Suppressor macrophage treated with lipopolysaccharide for 4 hours (primary cell): Measurements from ENCODE around the gene FHL1.
"Not testable (repeated sequence)": the region's sequence is repeated elsewhere in the genome, so short reads cannot be mapped to it uniquely, and the experiment has no call there.

Source experiments
- DNase-seq: peaks from one replicate; pipeline ENCODE4 v3.0.0-alpha.2; 2020

FHL1 gene

DNA sequence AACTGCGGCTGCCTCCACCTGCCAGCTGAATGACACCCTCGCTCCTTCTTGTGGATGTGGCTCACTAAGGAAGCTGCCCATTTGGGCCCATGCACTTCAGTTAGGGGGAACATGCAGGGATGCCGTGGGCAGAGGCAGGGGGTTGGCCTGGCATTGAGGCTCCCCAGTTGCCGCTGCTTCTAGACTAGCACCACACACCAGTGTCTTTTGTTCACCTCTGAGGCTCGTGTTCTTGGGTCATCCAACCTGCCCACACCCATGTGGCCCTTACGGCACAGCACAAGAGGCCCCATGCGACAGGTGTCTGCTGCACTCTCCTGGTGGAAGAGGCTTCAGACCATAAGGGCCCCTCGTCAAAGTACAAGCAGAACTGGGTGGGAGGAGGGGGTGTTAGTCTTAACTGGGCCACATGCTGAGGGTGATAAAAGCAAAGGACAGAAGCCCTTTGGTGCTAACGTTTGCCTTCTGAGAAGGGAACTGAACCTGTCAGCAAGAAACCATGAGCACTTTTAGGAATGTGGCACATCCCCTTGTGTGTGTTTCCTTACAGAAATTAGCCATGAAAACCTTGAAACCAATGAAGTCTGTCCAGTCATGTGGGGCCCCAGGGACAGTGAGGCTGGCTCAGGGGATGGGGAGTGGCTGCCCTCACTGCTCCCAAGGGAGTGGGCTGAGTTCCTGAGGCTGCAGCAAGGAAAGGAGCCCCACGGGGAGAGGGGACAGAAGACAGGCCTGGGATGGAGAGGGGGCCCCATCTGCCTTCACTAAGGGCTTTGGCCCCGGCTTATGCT, 64.6 kb downstream of the FHL1 start:
- no peak for DNase-seq

DNA sequence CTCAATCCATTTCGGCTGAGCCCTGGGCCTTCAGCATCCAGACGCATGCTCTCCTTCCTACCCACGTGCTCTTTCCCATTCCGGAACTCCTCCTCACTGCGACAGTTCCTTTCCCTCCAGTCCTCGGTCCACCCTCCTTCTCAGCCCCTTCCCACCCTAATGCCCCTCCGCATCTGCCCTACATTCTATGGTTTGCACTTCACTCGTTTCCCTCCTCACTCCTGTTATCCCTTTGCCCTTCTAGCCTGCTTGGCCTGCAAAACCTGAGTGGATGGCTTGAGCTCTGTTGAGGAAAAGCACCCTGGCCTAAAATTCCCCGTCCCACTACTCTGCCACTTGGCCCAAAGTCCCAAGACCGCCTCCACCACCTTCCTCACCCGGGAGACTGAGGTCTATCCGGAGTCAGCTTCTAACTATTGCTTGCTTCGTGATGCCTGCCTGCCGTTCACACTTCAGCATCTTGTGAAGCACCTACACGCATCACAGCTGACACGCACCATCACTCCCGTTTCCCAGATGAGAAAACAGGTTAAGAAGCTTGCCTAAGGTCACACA, 65.3 kb downstream of the FHL1 start:
- DNase-seq = no peak

DNA sequence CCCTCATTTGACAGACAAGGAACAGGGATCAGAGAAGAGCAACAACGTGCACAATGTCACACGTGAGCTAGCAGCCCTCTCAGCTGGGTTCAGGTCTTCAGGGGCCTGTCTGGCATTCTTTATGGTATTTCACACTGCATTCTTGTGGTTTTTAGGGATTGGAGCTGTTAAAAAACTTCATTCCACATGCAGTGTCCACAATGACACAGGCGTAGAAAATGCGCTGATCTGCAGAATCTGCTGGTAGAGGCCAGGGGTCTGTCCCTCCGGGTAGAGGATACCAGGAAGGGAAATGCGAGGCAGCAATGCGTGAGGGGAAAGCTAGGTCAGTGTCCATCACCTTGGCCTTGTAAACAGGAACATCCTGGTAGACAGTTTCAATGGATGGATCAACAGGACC, 67.2 kb downstream of the FHL1 start:
- DNase-seq = no peak

DNA sequence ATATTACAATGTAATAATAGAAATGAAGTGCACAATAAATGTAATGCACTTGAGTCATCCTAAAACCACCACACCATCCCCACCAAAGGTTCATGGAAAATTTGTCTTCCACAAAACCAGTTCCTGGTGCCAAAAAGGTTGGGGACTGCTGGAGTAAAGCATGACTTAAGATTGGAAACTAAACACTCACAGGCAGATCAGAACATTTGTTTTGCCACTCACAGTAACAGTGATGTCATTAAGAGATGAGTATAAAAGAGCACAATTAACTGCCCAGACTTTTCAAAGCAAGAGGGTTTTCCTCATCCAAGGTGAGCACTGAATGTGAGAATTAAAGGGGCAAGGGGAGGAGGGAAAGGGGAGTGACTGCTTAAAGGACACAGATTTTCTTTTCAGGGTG, 68.2 kb downstream of the FHL1 start:
- DNase-seq = no peak

DNA sequence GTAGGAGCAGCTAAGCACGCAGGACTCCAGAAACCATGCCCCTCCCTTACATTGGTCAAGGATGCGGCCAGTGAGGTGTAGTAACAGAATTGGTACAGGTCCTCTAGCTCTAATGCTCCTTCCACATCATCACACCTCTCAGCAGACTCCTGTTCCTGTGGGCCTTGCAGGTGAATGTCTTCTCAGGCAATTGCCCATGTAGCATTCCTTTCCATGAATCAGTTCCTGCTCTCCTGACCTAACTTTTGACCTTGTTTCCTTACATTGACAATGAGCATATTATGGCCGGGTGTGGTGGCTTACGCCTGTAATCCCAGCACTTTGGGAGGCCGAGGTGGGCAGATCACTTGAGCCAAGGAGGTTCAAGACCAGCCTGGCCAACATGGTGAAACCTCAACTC, 72.6 kb downstream of the FHL1 start:
- DNase-seq = no peak

DNA sequence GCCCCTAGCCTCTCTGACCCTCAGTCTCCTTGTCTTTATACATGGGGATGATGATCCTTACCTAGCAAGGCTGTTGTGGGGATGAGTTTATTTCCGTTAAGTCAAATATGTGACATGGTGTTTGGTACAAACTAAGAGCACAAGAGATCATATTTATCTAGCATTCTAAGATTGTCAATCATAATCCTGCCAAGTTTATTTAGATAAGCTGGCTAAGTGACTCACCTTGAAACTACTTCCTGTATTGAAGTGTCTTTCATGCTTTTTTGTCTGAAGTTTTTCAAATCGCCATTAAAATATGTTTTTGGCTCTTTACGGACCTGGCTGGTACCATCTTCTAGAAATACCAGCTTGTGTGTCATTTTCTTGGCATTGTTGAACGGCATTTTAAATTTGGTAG, 73.2 kb downstream of the FHL1 start:
- DNase-seq = no peak

DNA sequence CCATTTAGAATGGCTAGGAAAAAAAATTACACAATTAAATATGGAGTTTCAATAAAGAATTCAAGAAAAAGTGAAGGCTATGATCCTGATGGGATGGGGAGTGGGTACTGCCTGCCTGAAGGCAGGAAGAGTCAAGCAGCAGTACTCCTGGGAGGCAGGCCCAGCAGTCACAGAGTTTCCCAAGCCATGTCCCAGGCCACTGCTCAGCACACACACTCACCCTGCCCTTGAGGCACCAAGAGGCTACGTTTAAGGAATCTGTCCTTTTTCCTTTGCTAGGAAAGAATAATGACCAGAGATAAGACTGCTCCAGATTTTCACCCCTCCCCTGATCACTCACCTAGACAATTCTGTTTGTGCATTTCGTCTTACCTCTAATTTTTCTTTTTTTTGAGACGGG, 73.6 kb downstream of the FHL1 start:
- no peak for DNase-seq

DNA sequence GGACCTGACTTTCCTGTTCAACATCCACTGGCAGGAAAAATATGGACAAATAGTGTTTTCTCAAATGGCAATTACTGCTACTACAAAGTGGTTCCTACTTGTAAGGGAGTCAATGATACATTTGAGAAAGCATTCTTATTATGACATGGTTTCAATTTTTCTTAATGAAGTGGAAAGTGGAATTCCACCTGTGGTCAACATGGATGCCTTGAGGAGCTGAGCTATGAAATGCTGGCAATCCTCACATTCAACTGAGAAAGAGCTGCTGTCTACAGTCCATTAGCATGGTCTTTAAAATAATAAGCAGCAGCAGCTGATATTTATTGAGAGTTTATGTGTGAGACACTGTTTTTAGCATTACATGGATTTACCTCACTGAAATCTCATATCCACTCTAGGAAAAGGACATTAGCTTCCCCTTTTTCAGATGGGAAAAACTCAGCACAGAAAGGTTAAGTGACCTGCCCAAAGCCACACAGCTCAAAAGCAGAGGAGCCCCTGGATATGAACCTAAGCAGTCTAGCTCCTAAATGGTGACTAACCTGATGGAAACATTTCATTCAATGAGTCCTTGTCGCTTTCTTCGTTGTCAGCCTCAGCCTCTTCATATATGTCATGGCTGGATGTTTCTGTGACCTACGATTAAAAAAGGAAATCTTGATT, 74.6 kb downstream of the FHL1 start:
- no peak for DNase-seq

DNA sequence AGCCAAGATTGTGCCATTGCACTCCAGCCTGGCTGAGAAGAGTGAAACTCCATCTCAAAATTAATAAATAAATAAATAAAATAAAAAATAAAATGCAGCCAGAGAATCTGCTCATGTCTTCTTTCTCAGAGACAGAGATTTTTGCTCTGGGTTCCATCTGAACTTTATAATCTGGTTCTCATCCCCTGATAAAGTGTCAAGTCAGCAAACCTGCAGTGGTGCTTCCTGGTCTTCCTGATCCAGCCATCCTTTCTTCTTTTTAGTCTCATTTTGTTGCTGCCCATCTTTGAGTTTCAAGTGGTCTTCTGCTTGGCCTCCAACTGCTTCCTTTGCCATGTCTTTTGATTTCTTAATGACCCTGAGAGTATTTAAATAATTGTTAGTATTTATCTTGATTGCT, 79.7 kb downstream of the FHL1 start:
- no peak for DNase-seq

DNA sequence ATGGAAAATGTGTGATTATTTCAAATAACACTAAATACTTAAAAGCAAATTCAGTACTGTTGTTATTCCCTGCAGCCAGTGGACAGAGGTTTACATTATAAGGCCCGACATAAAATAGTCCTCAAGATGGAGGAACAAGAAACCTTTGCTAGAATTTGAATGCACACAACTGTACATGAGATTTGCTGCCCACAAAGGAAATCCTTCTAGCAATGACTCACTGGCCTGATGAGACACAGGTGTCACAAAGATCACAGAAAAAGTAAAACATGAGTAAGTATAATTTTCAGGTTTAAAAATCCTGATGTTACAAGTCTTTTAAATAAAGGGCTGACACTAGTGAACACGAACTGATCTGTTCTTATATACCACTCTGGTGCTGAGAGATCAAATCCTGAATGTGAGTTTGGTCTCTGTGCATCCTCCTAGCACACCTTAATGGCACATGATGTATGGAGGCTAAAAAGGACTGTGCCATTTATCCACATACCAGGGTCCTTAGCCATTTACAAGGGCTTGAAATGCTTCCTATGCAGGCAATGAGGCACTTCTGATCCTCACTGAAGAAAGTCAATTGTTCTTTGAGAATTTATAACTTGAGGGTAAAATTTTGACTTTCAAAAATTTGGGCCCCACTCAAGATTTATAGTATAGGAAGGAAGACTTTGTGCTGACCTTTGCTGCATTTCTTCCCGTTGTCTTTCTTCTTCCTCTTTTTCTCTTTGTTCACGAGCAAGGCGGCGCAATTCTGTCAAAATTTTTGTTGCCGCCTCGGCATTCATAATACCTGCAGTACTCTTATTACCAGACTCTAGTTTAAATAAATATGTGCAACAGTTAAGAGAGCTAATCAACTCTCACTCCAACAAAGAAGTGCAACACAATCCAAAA, 80.9 kb downstream of the FHL1 start:
- DNase-seq = no peak

DNA sequence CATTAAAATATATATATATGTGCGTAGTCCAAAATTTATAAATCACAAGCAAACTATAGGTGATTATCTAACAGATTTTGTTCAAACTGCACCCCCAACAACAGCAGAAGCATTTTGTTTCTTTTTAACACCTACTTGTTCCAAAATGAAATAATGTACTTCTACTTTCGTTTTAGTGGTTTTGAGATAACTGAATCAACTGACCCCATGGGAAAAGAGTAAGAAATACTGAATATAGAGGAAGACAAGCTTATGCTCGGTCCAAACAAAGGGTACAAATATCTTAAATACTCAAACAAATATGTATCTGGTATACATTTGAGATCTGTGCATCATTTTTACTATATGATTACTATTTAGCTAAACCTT, 81.5 kb downstream of the FHL1 start:
- no peak for DNase-seq

DNA sequence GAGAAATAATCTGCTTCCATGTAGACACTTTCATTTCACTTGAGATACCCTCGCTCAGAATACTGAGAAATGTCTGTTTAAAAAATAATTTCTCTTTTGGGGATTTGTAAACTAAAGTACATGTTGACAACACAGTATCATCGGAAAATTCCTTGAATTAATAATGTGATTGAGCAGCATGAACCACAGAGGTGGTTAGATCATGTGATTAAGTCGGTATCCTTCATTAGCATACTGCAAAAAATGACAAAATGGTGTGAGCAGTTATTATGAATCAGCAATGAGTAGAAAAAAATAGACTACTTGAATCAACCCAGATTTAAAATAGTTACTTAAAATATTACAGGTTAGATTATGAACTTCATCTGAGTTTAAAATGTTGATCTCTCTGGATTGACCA, 89.7 kb downstream of the FHL1 start:
- DNase-seq = no peak

DNA sequence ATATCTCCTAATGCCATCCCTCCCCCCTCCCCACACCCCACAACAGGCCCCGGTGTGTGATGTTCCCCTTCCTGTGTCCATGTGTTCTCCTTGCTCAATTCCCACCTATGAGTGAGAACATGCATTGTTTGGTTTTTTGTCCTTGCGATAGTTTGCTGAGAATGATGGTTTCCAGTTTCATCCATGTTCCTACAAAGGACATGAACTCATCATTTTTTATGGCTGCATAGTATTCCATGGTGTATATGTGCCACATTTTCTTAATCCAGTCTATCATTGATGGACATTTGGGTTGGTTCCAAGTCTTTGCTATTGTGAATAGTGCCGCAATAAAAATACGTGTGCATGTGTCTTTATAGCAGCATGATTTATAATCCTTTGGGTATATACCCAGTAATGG, 90.5 kb downstream of the FHL1 start:
- DNase-seq = not testable (repeated sequence)

DNA sequence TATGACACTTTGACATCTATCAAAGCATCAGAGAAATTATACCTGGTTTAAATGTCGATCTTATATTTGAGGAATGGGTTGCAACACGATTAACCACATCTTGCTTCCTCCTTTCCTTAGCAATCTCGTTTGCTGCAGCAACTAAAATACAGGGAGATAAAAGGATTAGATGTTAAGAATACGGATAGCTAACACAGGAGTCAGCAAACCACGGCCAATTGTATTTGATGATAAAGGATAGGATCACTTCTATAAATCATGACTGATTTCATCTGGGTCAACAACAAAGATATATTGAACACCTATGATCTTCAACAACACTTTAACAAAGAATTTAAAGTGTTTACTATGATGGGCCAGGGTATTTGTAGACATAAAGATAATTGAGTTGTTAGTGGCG, 98.9 kb downstream of the FHL1 start:
- DNase-seq = no peak

DNA sequence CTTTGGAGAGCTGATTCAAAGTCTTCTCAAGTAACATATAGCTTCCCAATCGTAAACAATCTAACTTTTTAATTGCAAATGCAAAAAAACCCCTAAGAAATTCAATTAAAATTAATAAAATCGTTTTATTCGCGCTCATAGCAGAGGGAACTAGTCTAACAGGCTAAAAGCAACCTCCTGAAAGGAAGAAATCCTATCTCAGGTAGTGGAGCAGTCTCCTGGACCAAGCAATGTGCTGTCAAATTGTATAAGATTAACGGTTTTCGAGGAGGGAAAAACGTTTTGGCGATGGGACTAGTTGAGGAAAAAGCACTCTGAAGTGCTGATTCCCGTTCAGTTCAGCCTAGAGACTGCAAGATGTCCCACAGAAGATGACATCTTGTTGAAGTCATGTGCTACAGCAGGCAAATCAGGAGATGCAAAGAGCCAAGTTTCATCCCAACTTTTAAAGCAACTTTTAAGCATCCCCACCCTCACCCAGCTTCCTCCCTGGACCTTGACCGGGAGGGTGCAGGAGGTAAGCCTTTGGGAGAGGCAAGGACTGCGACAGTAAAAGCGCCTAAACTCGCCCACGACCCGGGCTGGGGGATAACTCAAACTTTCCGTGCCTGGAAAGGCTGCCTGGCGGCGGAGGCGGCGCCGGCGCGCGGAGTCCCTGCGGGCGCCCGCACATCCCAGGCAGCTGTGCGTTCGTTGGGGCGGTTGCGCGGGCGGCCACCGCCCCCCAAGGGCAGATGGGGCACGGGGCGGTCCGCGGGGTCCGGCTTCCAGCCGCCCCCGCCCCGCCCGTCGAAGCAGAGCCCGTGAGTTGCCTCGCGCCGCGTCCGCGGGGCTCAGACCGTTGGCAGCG, 103.1 kb downstream of the FHL1 start:
- DNase-seq = no peak

DNA sequence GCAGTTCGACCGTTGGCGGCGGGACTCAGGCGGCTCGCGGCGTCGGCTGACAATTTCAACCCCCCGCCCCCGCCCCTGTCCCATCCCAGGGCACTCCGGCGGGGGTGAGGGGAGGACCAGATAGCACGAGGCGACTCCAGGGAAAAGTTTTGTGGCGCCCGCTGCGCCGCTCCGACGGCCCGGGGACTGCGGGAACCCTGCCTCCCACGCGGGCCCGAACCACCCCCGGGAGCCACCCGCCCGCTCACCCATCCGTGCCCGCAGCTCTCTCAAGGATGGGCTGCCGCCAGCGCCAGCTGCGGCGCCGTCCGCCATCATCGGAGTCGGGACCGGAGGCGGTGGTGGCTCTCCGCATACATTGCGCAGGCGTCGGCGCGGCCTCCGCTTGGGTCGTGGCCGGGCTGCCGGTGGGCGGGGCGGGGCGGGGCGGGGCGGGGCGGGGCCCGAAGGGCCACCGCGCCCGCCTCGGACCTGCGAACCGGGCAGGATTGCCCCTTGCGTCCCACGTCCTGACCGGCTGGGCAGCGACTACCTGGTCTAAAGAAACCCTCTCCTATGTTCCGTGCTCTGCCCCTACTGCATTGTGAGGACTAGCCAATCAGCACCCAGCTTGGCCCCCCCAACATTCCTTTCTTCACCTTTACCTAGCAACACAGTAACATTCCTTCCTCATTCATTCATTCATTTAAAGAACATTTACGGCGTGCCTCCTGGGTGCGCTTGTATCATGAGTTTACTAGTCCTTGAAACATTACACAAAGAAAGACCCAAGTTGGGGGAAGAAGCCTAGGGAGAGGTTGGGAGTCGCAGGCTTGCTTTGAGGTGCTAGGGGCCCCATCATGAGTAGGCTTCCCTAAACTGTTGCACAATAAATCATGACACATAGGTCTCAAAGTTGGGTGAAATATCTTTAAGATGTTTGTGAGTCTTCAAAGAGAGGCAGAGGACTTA, 104.0 kb downstream of the FHL1 start, which contains the start of gene MAP7D3:
MAP7D3 (minus strand) TSS at position 360 of the 951 bp plus-strand sequence; CDS start at position 318, 42 bp downstream.
- DNase-seq = peak; percentile 67

DNA sequence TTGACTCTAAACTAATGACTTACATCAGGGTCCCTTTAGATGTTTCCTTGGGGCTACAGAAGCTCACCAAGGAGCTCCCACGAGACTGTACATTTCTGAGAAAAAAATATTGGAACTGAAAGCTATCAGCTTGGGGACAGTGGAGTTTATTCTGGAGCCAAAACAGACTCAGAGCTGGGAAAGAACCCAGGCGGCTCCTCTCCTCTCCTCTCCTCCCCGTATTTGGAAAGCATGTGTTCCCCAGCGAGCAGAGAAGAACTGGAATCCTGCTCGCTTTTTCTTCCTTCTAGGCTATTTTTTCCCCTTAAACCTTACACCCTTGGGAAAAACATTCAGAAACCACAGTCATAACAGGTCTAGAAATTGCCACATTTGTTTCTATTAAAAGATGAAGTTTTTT, 108.2 kb downstream of the FHL1 start:
- no peak for DNase-seq

DNA sequence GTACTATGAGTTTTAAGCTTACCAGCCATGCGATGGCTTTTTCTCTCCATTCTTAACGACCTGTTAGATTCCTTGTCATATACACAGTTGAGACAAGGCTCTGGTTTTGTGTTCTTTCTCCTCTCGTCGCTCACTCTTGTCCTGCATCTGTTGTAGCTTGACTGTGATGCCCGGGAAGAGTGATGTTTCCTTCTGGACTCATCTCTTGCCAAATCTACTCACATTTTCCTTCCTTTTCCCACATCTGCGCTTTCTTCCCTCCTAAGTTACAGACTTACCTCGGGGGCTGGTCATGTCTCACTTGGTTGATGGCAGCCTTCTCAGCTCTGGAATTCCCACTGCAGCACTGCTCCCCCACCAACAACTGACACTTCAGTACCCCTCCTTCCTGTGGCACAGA, 108.7 kb downstream of the FHL1 start:
- no peak for DNase-seq

DNA sequence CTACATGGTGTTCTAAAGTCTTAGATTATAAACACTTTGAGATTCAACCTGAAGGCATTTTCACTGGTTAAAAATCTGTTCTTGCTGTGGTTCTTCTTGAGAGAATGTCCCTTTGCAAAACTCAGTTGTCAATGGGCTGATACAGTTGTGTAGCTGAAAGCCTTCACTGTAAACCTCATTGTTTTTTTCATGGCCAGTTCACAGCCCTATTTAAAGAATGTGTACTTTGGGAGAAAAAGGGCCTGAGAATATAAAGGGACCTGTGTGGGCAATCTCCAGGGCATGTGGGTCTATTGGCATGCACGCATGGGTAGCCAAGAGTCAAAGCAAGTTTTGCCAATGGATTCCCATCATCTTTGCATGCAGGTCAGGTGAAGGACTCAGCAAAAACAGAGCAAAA, 111.6 kb downstream of the FHL1 start:
- DNase-seq = no peak

DNA sequence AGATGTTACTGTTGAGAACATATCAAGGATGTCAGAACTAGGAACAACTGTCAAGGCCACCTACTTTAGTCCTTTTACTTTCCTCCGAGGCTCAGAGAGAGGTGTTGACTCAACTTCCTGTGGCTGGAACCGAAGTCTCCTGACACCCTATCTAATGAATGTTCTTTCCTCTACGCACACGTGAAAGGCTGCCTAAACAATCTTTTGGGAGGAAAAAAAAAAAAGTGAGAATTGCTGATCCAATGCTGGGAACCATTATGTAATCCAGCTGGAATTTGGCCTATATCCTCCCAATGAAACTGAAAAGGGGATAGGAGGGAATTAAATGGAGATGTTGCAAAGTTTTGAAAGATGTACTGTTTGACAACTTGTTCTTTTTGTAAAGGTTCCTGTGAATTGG, 112.2 kb downstream of the FHL1 start:
- DNase-seq = peak; percentile 12

DNA sequence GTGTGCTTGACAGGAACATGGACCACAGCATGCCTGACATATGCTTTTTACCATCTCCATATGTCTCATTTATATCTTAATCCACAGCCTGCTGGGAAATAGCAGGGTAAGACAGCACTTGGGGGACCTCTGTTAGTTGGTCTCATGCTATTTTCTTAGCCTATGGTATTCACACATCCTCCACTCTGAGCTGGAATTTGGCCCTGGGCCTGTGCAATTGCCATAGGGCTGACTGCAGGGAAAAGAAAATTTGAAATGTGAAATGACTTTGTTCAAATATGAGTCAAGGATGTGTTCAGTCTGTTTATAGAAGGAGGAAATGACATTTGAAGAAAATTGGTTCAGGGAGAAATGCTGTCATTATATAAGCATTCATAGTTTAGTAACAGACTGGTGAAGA, 113.4 kb downstream of the FHL1 start:
- DNase-seq = no peak
